Activated T-cell treated with anti-CD3 and anti-CD28 coated beads, Interleukin-2, amount 50 U/mL, for 4 hours (primary cell): ENCODE data around the gene CBY2. TPM values are rescaled to one million over a fixed set of nuclear protein-coding genes. Genes with fewer than 3 reads are reported as not detected.
"Not testable (repeated sequence)": the region's sequence is repeated elsewhere in the genome, so short reads cannot be mapped to it uniquely, and the experiment has no call there.

Source experiments
- ATAC-seq, 2 donors: fragments of 200-7000 bp; cut with Tn5 transposase; one replicate each; pipeline ENCODE4 v1.10.0; 2021
- DNase-seq: peaks from one replicate; pipeline ENCODE4 v3.0.0-alpha.2; 2020
- H3K27me3 Mint-ChIP-seq: one replicate; pipeline ENCODE4 v1.8.0; 2021; ENCODE audit warnings: low read depth, mixed read lengths
- H3K36me3 Mint-ChIP-seq: one replicate; pipeline ENCODE4 v1.8.0; 2022; ENCODE audit warnings: mixed read lengths; ENCODE audit not compliant: insufficient read depth
- H3K4me1 Mint-ChIP-seq: one replicate; pipeline ENCODE4 v1.8.0; 2021; ENCODE audit warnings: low read depth, mixed read lengths
- H3K4me3 Mint-ChIP-seq: one replicate; pipeline ENCODE4 v1.8.0; 2021; ENCODE audit warnings: mild to moderate bottlenecking, moderate library complexity, mixed read lengths
- H3K9me3 Mint-ChIP-seq: one replicate; pipeline ENCODE4 v1.8.0; 2021; ENCODE audit warnings: mixed read lengths
- total RNA-seq, 3 donors: library from RNA; stranded (reverse); gene quantifications; one replicate each; pipeline ENCODE4 v1.2.1, GENCODE V29; 2021

The CBY2 gene
- total RNA-seq, 3 donors from 2014 or later = not detected

GRCh38 chr13:45747071-45747470, 45.0 kb downstream of the CBY2 start:
- Mint-ChIP-seq H3K9me3 (no peaks in the 10 kb centered on the region), H3K4me3 (no peak overlapping the region), H3K36me3 (no peaks in the 10 kb centered on the region), H3K27me3 (peaks cover 2% of the 10 kb centered on the region), H3K4me1 (no peaks in the 10 kb centered on the region)
- ATAC-seq (no peak), DNase-seq (no peak)

GRCh38 chr13:45748941-45749759, 47.0 kb downstream of the CBY2 start:
- no peak overlapping the region for H3K4me3 Mint-ChIP-seq
- ATAC-seq = no peak
- peaks cover 2% of the 10 kb centered on the region for H3K27me3 Mint-ChIP-seq
- H3K4me1 Mint-ChIP-seq = no peaks in the 10 kb centered on the region
- no peaks in the 10 kb centered on the region for H3K36me3 Mint-ChIP-seq
- H3K9me3 Mint-ChIP-seq = no peaks in the 10 kb centered on the region
- no peak for DNase-seq

- H3K4me3 Mint-ChIP-seq = no peak overlapping the region
- H3K27me3 Mint-ChIP-seq = peaks cover 2% of the 10 kb centered on the region
- H3K36me3 Mint-ChIP-seq = no peaks in the 10 kb centered on the region
- no peaks in the 10 kb centered on the region for H3K4me1 Mint-ChIP-seq
- H3K9me3 Mint-ChIP-seq = no peaks in the 10 kb centered on the region
- DNase-seq (no peak), ATAC-seq (no peak)
These were observed 48.4 kb downstream of the CBY2 start for GRCh38 chr13:45750566-45750965.

GRCh38 chr13:45751885-45752284, 49.8 kb downstream of the CBY2 start:
- H3K9me3 Mint-ChIP-seq = no peaks in the 10 kb centered on the region
- no peak for ATAC-seq
- DNase-seq = no peak
- H3K36me3 Mint-ChIP-seq = no peaks in the 10 kb centered on the region
- no peaks in the 10 kb centered on the region for H3K4me1 Mint-ChIP-seq
- peaks cover 2% of the 10 kb centered on the region for H3K27me3 Mint-ChIP-seq
- H3K4me3 Mint-ChIP-seq = no peak overlapping the region

- Mint-ChIP-seq H3K9me3 (peaks cover 2% of the 10 kb centered on the region), H3K36me3 (no peaks in the 10 kb centered on the region), H3K4me1 (no peaks in the 10 kb centered on the region), H3K4me3 (no peak overlapping the region), H3K27me3 (peaks cover 2% of the 10 kb centered on the region)
- DNase-seq (no peak), ATAC-seq (no peak)
These were observed 50.4 kb downstream of the CBY2 start for GRCh38 chr13:45752510-45752909.

- H3K36me3 Mint-ChIP-seq, H3K9me3 Mint-ChIP-seq, H3K4me3 Mint-ChIP-seq, ATAC-seq, H3K27me3 Mint-ChIP-seq, H3K4me1 Mint-ChIP-seq, DNase-seq: not testable (repeated sequence)
These were observed 54.4 kb downstream of the CBY2 start for GRCh38 chr13:45756498-45756897.

- not testable (repeated sequence) for ATAC-seq, H3K27me3 Mint-ChIP-seq, H3K4me3 Mint-ChIP-seq, H3K36me3 Mint-ChIP-seq, H3K4me1 Mint-ChIP-seq, DNase-seq, H3K9me3 Mint-ChIP-seq
These were observed 55.5 kb downstream of the CBY2 start for GRCh38 chr13:45757589-45757988.

- Mint-ChIP-seq H3K36me3 (no peaks in the 10 kb centered on the region), H3K27me3 (peaks cover 5% of the 10 kb centered on the region), H3K4me3 (no peak overlapping the region), H3K4me1 (peaks cover under 1% of the 10 kb centered on the region), H3K9me3 (no peaks in the 10 kb centered on the region)
- DNase-seq (no peak), ATAC-seq (no peak)
These were observed 61.3 kb downstream of the CBY2 start for GRCh38 chr13:45763419-45763818.

Other genes starting within 250 kb of the CBY2 start
- gene COG3, start 237.4 kb upstream of the CBY2 start, total RNA-seq = 10 to 100 TPM; 21.7 to 23.6 (median 22.0) TPM
- gene ERICH6B, start 86.6 kb upstream of the CBY2 start, total RNA-seq = not detected
- gene SIAH3, start 149.4 kb downstream of the CBY2 start, total RNA-seq = under 1 TPM in 2 of 3 donors, not detected in 1; 0.03 to 0.05 TPM